Stimulated activated CD4-positive, alpha-beta T cell treated with anti-CD3 and anti-CD28 coated beads, TNF-alpha, amount 100 ng/mL, for 1 hour (primary cell): ENCODE measurements around the gene MYO5B.
"Not testable (repeated sequence)": the region's sequence is repeated elsewhere in the genome, so short reads cannot be mapped to it uniquely, and the experiment has no call there.

ENCODE experiments used
- DNase-seq, 3 donors: peaks; one replicate each; pipeline ENCODE4 v3.0.0-alpha.2; 2020; ENCODE audit warnings: low read depth in 3 of 3, low spot score in 1 of 3

The MYO5B gene

DNA sequence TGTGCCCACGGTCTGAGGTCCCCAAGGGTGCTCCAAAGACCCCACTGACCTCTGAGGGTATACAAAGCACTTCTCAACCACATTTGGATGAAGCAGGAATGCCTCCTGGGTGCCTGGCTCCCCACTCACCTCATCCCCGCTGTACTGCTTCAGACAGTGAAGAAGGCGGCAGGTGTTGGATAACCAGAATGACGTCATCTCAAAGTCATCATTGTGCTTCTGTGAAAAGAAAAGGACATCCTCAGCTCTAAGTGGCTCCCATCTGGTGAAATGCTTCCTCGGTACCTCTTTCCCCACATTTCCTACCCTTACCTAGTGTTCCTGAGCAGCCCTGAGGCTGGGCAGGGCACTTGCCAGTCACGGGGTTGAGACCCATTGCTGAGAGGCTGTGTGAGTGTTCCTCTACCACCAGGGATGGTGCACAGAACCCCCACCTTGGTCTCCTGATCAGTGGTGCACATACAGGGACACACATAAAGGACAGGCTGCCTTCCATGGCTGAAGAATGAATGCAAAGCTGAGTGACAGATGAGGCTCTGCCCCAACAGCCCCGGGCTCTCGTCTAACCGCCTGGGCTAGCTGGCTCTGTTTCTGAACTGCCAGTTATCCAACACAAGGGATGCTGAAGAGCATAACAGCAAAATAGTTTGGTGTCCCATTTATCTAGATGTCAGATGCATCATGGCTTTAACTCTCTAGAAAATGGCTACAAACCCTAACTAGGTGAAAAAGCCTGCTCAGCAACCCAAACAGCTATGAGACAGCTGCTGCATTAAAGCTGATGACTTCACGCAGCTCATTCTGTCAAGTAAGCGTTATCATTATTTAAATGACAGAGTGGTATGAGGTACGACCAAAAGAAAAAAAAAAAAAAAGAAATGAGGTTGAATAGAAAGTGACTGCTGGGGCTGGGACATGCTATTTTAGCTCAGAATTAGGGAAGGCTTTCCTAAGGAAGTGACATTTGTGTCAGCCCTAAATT is 353.4 kb downstream of the MYO5B start:
- DNase-seq, result no peak

DNA sequence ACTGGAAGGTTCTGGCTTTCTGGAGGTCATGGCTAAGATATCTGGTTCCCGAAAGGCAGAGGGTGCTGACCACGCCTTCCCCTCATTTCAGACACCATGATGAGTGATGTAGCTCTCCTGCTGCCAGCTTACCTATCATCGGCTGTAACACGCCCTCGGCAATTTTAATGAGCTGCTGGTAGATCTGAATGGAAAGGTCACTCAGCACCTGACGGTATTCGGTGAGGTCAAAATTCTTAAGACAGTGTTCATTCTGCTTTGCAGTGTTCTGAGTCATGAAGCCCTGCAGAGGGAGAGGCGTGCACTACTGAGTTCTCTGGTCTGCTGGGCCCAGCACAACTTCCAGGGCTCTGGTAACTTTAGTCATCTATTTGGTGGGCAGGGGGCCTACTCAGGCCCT is 355.9 kb downstream of the MYO5B start:
- no peak for DNase-seq

DNA sequence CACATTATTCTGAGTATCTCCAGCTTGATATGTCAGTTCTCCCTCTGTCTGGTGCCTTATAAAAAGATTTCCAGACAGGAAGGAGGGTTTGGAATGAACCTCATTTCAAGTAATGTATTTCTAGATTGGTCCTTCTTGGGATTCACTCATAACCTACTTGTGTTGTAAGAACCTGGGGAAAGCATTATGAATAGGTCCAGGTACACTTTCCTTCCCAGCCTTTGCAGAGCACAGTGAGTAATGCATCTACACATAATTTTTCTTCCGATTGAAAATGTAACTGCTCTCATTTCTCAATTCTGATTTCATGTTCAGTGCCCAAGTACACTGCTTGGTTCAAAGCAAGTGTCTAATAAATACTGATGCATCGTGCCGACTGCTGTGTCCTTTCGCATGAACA is 356.6 kb downstream of the MYO5B start:
- DNase-seq, result no peak

DNA sequence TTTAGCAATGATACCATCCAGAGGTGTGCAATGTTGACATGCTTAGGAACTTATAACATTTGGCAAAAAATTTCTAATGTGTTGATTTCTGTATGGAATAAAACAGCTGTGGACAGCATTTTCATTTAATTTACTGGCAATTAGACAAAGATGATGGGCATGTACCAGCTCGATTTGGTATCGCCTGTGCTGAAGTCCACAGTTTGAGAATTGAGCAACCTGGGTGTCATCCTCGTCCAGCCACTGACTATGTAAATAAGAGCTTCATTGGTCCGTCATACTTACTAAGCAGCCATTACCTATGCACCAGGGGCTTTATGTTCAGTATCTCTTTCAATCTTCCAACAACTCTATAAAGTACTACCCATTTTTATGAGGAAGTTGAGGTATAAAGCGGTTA is 357.1 kb downstream of the MYO5B start:
- no peak for DNase-seq

GRCh38 chr18:49837316-49837835 is 357.6 kb downstream of the MYO5B start:
- not testable (repeated sequence) for DNase-seq

GRCh38 chr18:49835405-49835804 is 359.5 kb downstream of the MYO5B start:
- no peak for DNase-seq

DNA sequence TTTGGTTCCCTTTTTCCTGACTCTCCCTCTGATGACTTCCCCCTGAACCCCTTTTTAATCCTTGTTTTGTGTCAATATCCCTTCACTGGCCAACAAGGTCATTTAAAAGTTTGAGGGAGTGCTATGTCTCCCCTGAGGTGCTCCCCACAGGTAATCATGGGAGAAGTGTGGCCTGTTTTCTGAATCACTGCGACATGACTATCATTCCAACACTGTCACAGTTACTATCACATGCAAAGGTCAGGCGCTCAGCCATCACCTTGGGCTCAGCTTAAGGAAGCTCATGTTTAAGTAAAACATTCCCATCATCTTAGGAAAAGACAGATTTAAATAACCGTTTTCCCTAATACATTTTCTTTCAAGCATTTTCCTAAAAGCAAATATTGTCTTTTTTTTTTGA is 360.7 kb downstream of the MYO5B start:
- no peak for DNase-seq

DNA sequence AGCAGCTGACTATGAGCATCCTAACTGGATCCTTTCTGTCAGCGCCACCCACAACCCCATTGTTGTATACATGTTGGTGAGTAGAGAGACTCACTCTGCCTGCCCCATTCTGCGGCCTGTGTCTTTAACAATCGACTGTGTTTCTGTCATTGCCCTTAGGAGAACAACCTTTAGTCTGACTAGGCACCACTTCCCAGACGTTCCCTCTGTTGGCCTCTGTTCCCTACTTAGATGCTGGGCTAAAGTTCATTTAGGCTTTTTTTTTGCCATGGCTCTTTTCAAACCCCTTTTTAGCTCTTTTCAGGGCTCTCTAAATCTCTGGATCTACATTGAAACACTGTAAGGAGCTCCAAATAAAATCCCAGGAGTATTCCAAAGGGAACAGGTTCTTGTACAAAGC is 361.1 kb downstream of the MYO5B start:
- DNase-seq, result no peak

DNA sequence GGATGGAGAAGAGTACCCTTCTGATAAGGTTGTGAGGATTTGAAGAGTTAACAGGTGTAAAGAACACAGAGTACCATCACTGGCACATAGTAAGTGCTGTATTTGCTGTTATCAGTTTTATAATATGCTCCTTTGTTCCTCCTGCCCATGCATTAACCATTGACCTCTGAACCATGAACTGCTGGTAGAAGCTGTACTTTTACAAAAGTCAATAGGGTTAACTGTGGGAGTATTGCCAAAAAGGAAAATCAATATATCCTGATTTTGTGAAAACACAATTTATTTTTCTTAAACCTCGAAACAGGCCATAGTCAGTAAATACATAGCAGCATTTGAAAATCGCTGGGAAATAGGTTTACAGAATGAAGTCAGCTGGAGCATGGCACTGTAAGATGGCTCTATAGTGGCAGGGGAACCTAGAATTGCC is 362.7 kb downstream of the MYO5B start:
- DNase-seq, result no peak

DNA sequence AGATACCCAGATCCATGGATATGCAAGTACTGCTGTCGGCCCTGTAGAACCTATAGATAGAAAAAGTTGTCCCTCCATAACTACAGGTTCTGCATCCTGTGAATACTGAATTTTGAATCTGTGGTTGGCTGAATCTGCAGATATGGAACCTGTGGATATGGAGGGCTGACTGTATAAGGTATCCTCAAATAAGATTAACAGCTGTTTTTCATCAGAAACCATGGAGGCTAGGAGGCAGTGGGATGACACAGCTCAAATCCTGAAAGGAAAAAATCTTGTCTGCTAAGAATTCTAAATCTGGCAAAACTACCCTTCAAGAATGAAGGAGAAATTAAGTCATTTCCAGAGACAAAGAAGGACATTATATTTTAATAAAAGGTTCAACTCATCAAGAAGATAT is 367.0 kb downstream of the MYO5B start:
- no peak for DNase-seq

- peak in 1 of 3 donors; percentile 12 for DNase-seq
Measured at GRCh38 chr18:49819823-49820671, 374.9 kb downstream of the MYO5B start.

DNA sequence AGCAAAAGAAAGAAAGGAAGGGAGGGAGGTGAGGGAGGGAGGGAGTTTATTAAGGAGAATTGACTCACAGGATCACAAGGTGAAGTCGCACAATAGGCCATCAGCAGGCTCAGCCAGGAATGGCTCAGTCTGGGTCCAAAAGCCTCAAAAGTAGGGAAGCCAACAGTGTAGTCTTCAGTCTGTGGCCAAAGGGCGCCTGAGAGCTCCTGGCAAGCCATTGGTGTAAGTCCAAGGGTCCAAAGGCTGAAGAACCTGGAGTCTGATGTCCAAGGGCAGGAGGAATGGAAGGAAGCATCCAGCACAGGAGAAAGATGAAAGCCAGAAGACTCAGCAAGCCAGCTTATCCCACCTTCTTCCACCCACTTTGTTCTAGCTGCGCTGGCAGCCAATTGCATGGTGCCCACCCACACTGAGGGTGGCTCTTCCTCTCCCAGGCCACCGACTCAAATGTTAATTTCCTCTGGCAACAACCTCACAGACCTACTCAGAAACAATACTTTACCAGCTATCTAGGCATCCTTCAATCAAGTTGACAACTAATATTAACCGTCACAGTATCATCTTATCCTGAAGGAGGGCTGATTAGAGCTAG is 375.8 kb downstream of the MYO5B start:
- no peak for DNase-seq

GRCh38 chr18:49817947-49818346 is 377.0 kb downstream of the MYO5B start:
- no peak for DNase-seq

DNA sequence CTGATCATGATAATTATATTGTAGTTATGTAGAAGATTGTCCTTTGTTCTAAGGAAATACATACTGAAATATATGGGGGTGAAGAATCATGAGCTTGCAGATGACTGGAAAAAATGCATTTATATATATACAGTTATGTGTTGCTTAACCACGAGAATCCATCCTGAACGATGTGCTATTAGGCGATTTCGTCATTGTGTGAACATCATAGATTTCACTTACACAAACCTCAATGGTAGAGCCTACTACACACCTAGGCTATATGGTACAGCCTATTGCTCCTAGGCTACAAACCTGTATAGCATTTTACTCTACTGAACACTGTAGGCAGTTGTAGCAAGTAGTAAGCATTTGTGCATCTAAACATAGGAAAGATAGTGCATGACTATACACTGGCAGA is 379.0 kb downstream of the MYO5B start:
- no peak for DNase-seq

- DNase-seq, result no peak
Measured at GRCh38 chr18:49814147-49814499, 380.8 kb downstream of the MYO5B start.

GRCh38 chr18:49813319-49814146 is 381.4 kb downstream of the MYO5B start, which contains the start of gene ACAA2:
TSS of gene ACAA2 (minus strand) at chr18:49813533. CDS start at chr18:49813484, 49 bp downstream.
- peak; percentile 42 to 70 (median 60) for DNase-seq

- no peak for DNase-seq
Measured at GRCh38 chr18:49813069-49813318, 382.0 kb downstream of the MYO5B start.

DNA sequence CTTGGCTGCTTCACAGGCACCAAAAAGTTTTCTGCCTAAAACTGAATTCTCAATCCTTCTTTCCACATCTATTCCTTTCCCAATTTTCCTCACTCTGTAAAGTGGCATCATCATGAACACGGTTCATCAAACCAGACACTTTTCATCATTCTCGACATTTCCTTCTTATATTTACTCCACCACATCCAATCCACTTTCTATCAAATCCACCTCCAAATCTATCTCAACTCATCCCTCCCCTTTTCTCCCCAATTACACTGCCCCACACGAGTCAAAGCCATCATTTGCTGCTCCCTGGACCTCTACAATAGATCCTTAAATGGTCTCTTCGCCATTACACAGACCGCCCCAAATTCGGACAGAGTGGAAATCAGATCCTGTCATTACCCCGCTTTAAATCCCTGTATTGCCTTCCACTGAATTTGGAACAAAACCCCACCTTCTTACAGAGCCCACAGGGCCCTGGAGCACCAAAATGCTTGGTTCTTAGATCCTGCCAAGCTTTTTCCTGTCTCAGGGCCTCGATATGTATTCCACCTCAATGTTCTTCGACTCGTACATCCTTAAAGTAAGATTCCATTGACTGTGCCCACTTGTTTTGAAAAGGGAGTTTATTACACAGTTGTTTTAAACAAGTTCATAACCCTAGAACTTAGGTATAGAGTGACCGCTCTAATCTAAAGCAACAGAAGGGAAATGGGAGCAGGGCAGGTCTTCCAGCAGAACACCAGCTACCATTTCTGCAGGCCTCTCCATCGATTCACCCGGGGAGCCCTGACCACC is 382.5 kb downstream of the MYO5B start:
- no peak for DNase-seq

DNA sequence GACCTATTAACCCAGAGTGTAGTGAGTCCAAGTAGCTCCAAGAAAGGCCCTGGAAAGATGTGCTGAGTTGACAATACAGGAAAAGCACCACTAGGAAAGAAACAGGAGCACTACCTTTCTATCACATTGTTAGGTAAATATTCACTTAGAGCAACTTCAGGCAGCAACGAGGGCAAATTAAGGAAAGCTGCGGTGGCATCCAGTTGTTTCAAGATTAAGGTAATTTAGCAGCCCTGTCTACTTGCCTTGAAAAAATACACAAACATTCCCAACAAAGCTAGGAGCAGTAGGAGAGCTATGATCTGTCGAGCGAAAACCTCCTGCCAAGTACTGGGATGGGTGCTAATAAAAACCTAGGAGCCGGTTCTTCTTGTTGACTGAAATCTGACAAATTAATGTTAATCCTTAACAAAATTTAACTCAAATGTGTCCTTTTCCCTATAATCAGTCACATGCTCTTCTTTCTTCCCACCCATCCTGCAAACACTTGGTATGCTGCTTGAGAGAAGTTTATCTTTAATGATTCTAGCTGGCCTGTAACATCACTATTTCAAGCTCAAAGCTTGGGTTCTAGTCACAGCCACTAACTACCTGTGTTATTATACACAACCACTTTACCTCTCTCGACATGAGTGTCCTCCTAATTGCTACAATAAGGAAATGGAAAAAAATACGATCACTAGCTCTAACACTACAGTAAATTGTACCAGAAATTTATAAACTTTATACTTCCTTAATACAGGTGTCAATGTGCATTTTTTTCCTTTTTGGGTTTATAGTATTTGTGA is 383.6 kb downstream of the MYO5B start:
- no peak for DNase-seq
